GM21786 (cell line): ENCODE measurements around the gene UBE2E1.
A peak's percentile ranks its signal among the peaks of the same experiment; 100 is the strongest.
"Not testable (repeated sequence)": the region's sequence is repeated elsewhere in the genome, so short reads cannot be mapped to it uniquely, and the experiment has no call there.

Experiments
- ATAC-seq: cut with Tn5 transposase; IDR thresholded peaks from one replicate; pipeline ENCODE4 v1.9.1; 2021; ENCODE audit not compliant: unreplicated experiment

Gene UBE2E1

DNA sequence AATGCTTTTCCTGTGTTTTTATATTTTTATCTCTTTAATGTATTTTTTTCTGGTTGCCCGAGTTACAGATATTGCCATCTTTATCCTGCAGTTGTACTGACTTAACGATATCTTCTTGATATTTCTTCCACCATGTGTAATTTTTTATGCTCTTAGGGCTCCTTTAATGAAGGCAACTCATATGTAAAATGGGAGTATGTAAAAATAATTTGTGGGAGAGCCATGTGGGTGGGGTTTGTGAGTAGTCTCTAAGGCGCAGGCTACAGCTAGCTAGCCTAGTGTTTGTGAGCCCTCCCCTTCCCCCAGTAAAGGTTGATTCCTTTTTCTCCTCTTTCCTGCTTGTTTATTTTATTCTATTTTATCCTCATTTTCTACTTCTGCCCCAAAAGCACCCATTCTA, 38.1 kb downstream of the UBE2E1 start:
- no peak for ATAC-seq

DNA sequence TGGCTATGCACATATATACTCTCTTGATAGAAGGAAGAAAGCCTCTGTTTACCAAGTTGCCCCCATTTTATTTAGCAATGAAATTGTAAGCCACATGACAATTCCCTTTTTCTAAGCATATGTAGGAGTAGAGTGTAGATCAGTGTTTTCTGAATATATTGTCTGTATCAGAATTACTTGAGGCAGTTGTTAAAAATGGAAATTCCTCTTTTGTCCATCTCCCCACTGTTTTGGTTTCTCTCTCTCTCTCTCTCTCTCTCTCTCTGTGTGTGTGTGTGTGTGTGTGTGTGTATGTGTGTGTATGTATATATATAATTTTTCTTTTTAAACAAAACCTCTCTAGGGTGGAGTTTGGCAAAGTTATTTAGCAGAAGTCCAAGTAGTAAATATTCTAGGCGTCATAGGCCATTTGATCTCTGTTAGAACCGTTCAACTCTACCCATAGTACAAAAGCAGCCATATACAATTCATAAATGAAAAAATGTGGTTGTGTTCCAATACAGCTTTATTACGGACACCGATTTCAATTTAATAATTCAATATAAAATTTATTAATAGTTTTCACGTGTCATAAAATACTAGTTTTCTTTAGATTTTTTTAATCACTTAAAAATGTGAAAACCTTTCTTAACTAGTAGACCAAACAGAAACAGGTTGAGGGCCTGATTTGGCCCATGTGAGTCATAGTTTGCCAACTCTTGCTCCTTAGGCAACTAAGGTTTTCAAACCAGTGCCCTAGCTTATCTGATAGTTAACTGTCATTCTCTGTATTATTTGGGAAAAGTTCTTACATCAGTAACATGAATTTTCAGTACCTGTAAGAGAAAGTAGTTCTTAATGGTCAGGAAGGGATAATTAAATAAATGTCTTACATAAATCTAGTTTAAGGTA, 39.8 kb downstream of the UBE2E1 start:
- no peak for ATAC-seq

DNA sequence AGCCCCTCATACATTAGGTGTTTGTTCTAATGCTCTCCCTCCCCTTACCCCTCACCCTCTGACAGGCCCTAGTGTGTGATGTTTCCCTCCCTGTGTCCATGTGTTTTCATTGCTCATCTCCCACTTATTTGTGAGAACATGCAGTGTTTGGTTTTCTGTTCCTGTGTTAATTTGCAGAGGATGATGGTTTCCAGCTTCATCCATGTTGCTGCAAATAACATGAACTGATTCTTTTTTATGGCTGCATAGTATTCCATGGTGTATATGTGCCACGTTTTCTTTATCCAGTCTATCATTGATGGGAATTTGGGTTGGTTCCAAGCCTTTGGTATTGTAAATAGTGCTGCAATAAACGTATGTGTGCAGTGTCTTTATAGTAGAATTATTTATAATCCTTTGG, 43.7 kb downstream of the UBE2E1 start:
- not testable (repeated sequence) for ATAC-seq

DNA sequence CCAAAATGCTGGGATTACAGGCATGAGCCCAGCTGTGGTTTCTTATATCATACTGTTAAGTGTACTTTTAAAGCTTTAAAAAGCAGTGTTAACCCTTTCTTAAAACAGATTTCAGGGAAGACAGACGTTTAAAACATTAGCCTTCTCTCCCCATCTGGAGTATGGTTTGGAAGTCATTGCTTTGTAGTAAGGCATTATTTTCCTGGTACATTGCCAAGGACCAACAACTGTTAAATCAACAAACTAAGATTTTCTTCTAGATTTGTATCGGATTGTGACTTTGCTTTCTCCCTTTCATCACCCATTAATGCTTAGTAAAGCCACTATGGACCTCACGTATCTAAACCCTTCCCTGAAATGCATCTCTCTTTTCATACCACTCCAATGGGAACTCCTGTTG, 50.5 kb downstream of the UBE2E1 start:
- ATAC-seq = no peak

DNA sequence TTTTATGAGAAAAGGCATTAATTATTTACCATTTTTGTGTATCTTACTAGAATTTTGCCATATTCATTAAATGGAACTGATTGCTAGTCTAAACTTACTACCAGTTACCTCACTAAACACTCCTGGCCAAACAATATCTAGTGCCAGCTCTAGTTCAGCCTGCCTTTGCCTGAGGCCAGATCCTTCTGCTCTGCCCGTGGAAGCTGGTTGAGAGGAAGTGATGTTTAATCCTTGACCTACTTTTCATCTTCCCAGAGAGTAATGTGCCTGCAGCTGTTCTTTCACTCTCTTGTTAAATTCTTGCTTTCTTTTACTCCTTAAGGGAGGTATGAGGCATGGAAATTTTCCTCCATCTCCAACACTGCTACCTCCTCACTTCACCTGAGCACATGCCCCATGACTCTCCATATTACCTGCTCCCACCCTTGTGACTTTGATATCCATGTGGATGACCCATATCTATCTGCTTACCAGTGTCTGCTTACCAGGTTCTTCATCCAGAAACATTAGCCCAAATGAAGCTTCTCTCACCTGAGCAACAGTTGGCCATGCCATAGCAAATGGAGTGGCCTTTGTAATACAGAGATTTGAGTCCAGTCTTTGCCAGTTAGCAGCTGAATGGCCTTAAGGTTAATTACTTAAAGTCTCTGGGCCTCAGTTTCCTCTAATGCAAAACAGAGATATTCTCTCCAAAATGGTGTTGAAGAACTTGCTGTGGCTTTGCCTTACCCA, 53.4 kb downstream of the UBE2E1 start:
- ATAC-seq = no peak

DNA sequence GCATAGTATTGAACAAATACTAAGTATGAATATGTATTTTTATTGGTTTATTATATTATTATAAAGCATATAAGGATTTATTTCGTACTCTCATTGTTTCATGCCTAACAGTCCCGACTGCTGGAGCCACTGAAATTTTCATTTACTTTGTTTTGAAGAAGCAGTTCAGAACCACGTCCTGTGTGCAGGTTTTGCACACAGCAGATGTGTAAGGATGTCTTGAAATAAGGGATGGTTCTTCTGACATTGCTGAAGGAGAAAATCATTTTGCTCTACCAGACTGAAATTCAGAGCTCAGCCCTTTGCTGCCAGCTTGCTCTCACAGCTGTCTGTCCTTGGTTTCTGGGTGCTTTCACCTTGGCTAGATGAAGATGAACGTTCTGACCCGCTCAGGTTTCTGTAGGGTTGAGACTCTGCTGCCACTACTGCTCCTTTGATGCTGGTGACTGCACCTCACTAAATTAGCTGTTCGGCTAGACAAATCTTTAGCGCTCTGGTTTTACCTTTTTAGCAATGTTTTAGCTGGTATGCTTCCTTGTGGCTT, 54.2 kb downstream of the UBE2E1 start:
- no peak for ATAC-seq

DNA sequence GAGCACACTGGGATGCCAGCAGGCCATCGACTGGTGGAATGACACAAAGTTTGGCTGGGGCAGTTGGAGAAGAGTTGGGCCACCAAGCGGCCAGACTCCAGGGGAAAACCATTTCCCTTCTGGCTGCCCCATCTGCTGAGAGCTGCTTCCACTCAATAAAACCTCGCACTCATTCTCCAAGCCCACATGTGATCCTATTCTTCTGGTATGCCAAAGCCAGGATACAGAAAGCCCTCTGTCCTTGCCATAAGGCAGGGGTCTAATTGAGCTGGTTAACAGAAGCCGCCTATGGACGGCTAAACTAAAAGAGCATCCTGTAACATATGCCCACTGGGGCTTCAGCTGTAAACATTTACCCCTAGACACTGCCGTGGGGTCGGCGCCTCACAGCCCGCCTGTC, 55.9 kb downstream of the UBE2E1 start:
- ATAC-seq = no peak

DNA sequence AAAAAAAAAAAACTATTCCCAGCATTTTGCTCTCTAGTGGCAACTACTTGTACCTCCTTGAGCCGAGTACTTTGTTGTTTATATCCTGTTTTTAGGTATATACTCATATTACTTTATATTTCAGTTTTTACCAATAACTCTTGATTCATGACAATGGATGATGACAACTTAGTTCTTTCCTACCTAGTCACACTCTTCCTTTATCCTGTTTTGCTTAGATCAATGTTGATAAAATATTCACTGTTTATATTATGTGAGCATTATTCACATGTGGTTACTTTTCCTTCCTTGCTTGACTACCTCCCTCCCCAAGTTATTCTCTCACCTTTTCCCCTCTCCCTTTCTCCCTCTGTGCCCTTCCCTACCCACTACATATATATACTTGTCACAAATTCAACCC, 57.3 kb downstream of the UBE2E1 start:
- no peak for ATAC-seq

DNA sequence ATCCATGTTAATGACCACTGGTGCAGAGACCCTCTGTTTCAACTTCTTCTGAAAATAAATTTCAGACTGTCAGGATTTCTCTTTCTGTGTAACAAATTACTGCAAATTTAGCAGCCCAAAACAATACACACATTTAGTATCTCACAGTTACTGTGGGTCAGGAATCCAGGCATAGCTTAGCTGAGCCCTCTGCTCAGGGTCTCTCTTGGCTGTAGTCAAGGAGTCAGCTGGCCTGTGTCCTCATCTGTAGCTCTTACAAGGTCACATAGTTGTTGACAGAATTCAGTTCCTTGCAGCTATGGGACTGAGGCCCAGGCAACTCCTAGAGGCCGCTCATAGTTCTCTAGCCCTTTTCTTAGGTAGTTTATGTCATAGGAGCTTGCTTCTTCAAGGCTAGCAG, 59.2 kb downstream of the UBE2E1 start:
- no peak for ATAC-seq

DNA sequence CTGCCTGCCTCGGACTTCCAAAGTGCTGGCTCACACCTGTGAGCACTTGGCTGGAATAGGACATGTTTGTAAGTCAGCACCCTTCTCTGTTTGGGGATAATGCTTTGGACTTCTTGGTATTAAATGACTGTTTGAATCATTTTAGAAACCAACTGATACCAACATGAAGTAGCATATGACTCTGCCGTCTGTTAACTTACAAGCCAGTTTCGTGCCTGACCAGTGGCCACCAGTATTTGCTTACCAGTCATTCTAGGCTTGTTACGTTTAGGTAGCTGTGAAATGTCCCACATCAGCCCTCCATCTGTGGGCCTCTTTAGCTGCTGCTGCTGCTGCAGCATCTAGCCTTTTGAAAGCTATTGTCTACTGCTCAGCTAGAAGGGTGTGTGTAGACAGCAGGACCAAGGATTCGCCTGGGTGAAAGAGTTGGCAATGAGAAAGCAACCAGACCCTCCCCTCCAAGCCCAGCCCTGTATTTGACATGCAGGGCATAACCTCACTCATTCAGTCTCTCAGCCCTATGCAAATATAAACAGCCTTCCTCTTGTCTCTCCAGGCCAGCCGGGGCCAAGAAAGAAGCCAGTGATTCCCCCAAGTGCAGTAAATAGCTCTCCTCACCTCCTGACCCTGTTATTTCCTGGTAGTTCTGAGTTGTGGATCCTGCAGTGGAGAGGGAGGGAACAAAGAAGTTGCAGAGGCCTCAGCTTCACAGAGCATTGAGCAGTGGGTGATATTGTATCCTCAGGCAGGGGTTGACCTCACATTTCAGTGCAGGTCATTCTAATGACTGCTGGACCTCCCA, 60.0 kb downstream of the UBE2E1 start:
- ATAC-seq = peak; percentile 78

DNA sequence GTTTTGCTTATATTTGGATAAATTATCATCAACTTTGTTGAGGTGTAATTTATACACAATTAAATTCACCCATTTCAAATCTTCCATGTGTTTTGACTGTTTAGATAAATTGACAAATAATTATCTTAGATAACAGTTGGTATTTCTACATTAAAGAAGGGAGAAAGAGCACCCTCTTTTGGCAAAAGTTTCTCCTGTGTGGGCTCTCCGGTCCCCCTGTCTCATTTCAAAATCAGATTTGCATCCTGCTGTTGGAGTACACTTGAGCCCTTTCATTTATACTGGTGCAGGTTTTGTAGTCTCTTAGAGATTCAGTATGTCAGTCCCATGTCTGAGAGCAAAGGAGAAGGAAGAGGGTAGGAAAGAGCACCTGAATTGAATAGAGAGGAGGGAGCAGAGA, 61.6 kb downstream of the UBE2E1 start:
- no peak for ATAC-seq

DNA sequence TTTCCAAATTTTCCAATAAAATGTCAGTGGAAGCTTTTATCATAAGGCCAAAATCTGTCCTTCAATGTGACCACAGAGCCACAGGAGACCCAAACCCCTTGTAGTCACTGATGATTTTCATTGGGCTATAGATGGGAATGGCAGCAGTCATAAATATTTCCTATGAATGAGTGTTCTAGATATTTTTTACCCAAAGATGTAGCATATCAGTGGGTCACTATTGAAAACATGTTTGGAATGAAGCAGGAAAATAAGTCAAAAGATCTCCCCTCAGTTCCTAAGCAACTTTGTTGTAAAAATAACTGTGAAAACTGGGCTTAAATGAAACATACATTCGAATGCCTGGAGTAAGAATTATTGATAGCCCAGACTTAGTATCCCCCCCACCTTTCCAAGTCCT, 62.1 kb downstream of the UBE2E1 start:
- ATAC-seq = no peak

DNA sequence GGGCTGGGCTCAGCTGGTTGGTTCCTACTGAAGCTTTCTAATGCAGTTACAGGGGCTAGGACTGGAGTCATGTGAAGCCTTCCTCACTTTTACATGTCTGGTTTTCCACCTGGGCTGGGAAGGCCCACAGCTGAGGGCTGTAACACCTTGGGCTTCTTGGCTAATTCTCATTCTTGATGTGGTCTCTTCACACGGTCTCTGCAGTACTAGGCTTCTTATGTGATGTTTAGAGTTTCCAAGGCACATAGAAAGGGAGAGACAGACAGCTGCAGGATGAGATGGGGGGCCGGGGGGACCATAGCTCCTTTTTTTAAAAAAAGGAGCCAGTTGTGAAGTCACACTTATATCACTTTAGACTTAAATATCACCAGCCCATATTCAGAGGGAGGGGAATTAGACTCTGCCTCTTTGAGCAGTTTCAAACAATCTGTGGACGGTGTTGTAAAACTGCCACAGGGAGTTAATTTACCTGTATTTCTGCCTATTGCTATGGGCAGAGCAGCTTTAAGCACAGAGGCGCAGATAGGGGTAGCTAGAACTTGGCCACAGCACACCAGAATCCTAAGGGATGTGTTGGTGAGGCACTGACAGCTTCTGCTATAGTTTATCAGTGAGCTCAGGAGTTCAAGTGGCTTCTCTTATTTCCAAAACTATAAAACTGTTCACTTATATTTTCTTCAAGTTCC, 64.4 kb downstream of the UBE2E1 start:
- ATAC-seq = no peak

DNA sequence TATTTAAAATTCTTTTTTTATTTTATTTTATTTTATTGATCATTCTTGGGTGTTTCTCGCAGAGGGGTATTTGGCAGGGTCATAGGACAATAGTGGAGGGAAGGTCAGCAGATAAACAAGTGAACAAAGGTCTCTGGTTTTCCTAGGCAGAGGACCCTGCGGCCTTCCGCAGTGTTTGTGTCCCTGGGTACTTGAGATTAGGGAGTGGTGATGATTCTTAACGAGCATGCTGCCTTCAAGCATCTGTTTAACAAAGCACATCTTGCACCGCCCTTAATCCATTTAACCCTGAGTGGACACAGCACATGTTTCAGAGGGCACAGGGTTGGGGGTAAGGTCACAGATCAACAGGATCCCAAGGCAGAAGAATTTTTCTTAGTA, 64.9 kb downstream of the UBE2E1 start:
- ATAC-seq = not testable (repeated sequence)

DNA sequence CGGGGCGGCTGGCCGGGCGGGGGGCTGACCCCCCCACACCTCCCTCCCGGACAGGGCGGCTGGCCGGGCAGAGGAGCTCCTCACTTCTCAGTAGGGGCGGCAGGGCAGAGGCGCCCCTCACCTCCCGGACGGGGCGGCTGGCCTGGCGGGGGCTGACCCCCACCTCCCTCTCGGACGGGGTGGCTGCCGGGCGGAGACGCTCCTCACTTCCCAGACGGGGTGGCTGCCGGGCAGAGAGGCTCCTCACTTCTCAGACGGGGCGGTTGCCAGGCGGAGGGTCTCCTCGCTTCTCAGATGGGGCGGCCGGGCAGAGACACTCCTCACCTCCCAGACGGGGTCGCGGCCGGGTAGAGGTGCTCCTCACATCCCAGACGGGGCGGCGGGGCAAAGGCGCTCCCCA, 65.6 kb downstream of the UBE2E1 start:
- not testable (repeated sequence) for ATAC-seq

DNA sequence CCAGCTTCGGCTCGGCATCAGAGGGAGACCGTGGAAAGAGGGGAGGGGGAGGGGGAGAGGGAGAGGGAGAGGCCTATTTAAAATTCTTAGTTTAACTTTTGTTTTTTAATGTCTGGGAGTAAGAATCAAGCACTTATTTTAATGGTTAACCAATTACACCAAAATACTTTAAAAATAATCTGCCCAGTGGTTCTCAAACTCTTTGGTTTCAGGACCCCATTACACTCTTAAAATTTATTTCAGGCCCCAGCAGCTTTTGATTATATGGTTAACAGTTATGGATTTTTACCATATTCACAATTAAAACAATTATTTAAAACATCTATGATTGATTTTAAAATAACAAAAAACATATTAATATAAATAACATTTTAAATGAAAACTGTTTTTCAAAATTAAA, 66.6 kb downstream of the UBE2E1 start:
- ATAC-seq = no peak

DNA sequence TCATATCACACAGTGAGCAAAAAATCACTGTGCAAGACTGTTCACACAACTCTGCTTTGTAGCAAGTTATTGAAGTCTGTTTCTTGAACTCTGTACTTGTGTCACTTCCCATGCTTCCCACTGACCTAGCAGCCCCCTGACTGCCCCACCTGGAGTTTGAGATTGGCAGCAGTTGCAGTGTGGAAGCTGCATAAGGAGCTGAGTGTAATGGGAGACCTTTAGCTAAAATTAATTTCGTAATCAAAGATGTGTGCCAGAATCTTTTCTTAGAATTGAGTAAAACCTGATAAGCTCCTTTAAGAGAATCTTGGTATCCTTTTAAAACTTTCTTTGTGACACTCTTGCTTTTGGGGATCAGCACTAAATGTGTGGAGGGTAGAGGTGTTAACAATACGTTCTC, 68.2 kb downstream of the UBE2E1 start:
- no peak for ATAC-seq

DNA sequence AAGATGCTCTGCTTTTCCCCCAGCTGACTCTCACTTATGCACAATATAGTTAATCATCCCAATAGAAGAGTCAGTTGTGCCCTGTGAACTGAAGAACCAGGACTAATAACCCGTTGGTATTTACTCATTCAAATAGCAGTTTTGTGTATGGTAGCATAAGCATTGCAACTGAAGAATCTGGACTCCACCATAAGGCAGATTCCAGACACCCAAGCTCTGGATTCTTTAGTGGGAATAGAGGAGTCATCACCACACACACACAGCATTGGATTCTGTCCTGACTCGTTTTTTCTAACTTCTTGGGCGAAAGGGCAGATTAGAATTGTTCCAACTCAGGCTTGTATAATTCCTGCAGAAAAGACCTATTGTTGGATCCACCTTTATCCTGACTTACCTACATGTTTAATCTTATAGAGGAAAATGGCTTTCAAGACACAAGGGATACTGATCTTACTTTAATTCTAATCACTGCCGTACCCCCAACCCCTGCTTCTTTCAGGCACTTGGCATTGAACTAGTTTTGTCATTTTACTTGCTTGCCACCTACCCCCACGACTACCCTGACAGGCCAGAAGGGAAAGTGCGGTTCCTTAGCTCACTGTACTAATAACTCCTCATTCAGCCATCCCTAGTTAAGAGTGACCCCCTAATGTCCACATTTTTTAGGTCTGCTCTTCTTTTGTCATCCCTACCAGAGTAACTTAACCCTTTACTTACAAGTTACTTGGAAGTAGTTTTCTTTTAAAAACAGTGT, 68.8 kb downstream of the UBE2E1 start:
- ATAC-seq = no peak

DNA sequence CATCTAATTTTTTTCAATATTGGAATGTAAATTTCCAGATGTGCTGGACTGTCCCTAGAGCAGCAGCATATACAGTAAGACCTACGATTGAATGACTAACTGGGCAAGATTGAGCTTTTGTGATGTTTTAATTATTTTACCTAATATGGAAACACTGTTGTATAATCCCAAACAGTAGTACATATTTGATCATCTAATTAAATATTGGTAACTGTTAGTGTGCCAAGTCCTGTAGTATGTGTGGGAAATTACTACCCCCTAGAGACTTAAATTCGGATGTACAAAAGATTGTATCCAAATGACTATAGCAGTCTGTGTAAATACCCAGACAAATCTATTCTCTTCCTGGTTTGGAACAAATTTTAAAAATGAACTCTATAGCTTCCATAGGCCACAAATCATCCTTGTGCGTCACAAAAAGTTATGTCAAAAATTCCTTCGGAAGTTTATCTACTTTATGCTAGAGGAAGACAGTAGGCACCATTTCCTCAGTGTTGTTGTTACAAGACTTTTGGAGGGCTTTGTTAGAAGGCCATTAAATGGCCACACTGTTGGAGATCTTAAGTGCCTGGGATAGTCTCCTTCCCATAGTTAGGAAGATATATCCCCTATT, 69.5 kb downstream of the UBE2E1 start:
- ATAC-seq = no peak

DNA sequence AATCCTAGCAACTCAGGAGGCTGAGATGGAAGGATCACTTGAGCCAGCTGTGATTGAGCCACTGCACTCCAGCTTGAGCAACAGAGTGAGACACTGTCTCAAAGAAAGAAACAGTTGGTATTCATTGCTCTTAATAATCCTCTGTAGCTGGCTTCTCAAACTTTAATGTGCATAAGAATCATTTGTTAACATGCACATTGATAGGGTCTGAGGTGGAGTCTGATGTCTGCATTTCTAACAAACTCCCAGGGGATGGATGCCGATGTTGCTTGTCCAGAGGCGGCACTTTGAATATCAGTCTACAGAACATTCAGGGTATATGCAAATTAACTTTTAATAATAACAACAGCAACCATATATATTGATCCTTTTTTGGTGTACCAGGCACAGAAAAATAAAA, 71.2 kb downstream of the UBE2E1 start:
- ATAC-seq = no peak
